ENCODE data around the gene SOCS6.

GRCh38 chr18:70311726-70312125 lies 22.9 kb downstream of the SOCS6 start:
- TF ChIP-seq EZH2phosphoT487 (IDR thresholded peaks at IDR 0.05; ENCODE audit: borderline replicate concordance, low read depth) (no peak), CTCF (IDR thresholded peaks at IDR 0.05) (no peak), TAF1 (IDR thresholded peaks at IDR 0.05; ENCODE audit: borderline replicate concordance, low read depth, low read length) (no peak), USF2 (IDR thresholded peaks at IDR 0.05; ENCODE audit: borderline replicate concordance, low read depth, low read length) (no peak), GATA2 (CRISPR knock-in tag; IDR thresholded peaks at IDR 0.05) (no peak), FOXM1 (IDR thresholded peaks at IDR 0.05; ENCODE audit: low read depth) (no peak), YY1 (IDR thresholded peaks at IDR 0.05; ENCODE audit: low read depth) (no peak), FOSL2 (IDR thresholded peaks at IDR 0.05; ENCODE audit: borderline replicate concordance, low read depth) (no peak), PBX3 (IDR thresholded peaks at IDR 0.05) (no peak), NRF1 (IDR thresholded peaks at IDR 0.05; ENCODE audit: low read depth, low read length) (no peak), NFIC (IDR thresholded peaks at IDR 0.05; ENCODE audit: borderline replicate concordance) (no peak), MAX (IDR thresholded peaks at IDR 0.05; ENCODE audit: low read depth) (no peak), RFX5 (IDR thresholded peaks at IDR 0.05; ENCODE audit: low read length) (no peak), EP300 (IDR thresholded peaks at IDR 0.05; ENCODE audit: borderline replicate concordance in 1 of 2, low read depth in 1 of 2, low read length in 1 of 2) (no peak)
